ENCODE results near the gene TMEM233. TPM values are rescaled to one million over a fixed set of nuclear protein-coding genes. Genes with fewer than 3 reads are reported as not detected.

TMEM233 gene
- total and polyA plus RNA-seq, 2 experiments from 2014 or later = 0.24 to 0.71 TPM

- Mint-ChIP-seq H3K4me1 (peaks cover 9% of the 10 kb centered on the region), H3K9me3 (no peaks in the 10 kb centered on the region), H3K36me3 (ENCODE audit: low read depth) (peaks cover 10% of the 10 kb centered on the region), H3K27ac (no peak overlapping the region), H3K4me3 (no peak overlapping the region), H3K27me3 (ENCODE audit: insufficient read depth, low read depth, poor library complexity) (peaks cover 3% of the 10 kb centered on the region)
- Histone ChIP-seq H3K27me3 (ENCODE audit: insufficient read depth) (no peaks in the 10 kb centered on the region), H3K4me2 (no peak overlapping the region), H3K36me3 (ENCODE audit: insufficient read depth) (peaks cover under 1% of the 10 kb centered on the region; the same call in 1 of the 2 replicates), H3K27ac (ENCODE audit: low read depth) (no peak overlapping the region), H3K4me3 (no peak overlapping the region), H4K20me1 (replicated peaks; ENCODE audit: insufficient read depth) (peaks cover 5% of the 10 kb centered on the region; the same call in 1 of the 2 replicates), H2AFZ (0 out of 2 replicates have a peak overlapping the region, but pooled peaks have one; percentile 18), H3K9me2 (ENCODE audit: insufficient read depth) (no peaks in the 10 kb centered on the region), H3F3A (replicated peaks; ENCODE audit: low read depth) (peaks cover 4% of the 10 kb centered on the region), H3K4me1 (ENCODE audit: insufficient read depth) (no peaks in the 10 kb centered on the region; the same call in 1 of the 2 replicates), H3K79me2 (replicated peaks; ENCODE audit: insufficient read depth) (peaks cover 21% of the 10 kb centered on the region)
- TF ChIP-seq POLR2AphosphoS5 (IDR thresholded peaks at IDR 0.05; ENCODE audit: low read depth) (no peak), ZNF114 (CRISPR knock-in tag; IDR thresholded peaks at IDR 0.05) (no peak), EZH2 (IDR thresholded peaks at IDR 0.05; ENCODE audit: low read depth, unreplicated experiment) (no peak), ZNF331 (CRISPR knock-in tag; IDR thresholded peaks at IDR 0.05; ENCODE audit: low read depth) (no peak), ZNF462 (CRISPR knock-in tag; IDR thresholded peaks at IDR 0.05) (no peak), STAT1 (IDR thresholded peaks at IDR 0.05; ENCODE audit: unreplicated experiment) (no peak), REST (IDR thresholded peaks at IDR 0.05; ENCODE audit: unreplicated experiment) (no peak), CTCF (conservative IDR thresholded peaks at IDR 0.05; ENCODE audit: low read depth in 2 of 2) (no peak), ETS1 (IDR thresholded peaks at IDR 0.05) (no peak), JUNB (IDR thresholded peaks at IDR 0.05; ENCODE audit: unreplicated experiment) (no peak), CREB1 (CRISPR knock-in tag; IDR thresholded peaks at IDR 0.05; ENCODE audit: low read depth) (no peak), EZH2phosphoT487 (IDR thresholded peaks at IDR 0.05; ENCODE audit: unreplicated experiment) (no peak), NANOG (IDR thresholded peaks at IDR 0.05; ENCODE audit: borderline replicate concordance) (no peak)
- ATAC-seq (no peak), DNase-seq (ENCODE audit: low spot score) (no peak)
These were observed 71.8 kb downstream of the TMEM233 start for GRCh38 chr12:119665164-119665929.

Data from GM23338 (cell line).